ENCODE measurements around the gene ZNF529.

- TF ChIP-seq POLR2A (IDR thresholded peaks at IDR 0.05; ENCODE audit: control extremely low read depth in 1 of 2, low read depth in 2 of 2, low read length in 2 of 2) (no peak), BRCA1 (IDR thresholded peaks at IDR 0.05; ENCODE audit: low read depth, low read length) (no peak)
These were observed 4.3 kb upstream of the ZNF529 start for GRCh38 chr19:36577271-36577996.
